Panc1 (cell line): ENCODE data around the gene KLHDC7A.

ENCODE experiments used
- CTCF ChIP-seq: fragments of 450-650 bp; IDR thresholded peaks from 2 replicates; pipeline ENCODE4 v1.5.1; 2017; ENCODE audit warnings: mild to moderate bottlenecking
- POLR2AphosphoS5 ChIP-seq: IDR thresholded peaks from 2 replicates; pipeline ENCODE4 v1.6.1; 2012; ENCODE audit warnings: mild to moderate bottlenecking, low read depth, low read length, moderate library complexity

DNA sequence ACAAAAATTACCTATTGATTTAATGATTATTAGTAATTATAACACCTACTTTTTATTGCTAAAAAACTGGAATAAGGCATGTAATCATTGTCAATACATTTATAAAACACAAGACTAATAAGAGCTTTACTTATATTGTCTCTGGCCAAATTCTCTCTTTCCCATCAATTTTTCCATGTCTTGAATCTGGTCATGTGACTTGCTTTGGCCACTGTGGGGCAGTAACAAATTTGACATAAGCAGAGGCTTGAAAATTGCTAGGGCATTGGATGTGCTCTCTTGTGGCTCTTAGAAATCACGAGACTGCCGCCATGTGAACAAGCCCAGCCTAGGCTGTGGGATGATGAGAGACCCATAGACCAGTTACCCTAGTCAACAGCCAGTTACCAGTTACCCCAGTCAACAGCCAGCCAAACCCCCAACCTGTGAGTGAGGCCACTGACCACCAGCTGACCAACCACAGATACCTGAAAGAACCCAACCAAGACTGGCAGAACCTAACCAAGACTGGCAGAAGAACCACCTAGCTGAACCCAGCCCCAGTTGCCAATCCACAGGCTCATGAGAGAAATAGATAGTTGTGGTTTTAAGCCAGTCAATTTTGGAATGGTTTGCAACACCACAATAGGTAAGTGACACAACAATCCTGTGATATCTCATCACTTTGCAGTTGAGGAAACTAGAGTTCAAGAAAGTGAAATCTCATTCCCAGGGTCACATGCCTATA lies 8.8 kb downstream of the KLHDC7A start:
- no peak for TF ChIP-seq POLR2AphosphoS5
- no peak for TF ChIP-seq CTCF
